GM19035 (cell line): Measurements from ENCODE around the gene RASA3.
"Not testable (repeated sequence)": the region's sequence is repeated elsewhere in the genome, so short reads cannot be mapped to it uniquely, and the experiment has no call there.

Experiments used
- ATAC-seq: cut with Tn5 transposase; IDR thresholded peaks from one replicate; pipeline ENCODE4 v1.9.1; 2021; ENCODE audit not compliant: unreplicated experiment

Gene RASA3

DNA sequence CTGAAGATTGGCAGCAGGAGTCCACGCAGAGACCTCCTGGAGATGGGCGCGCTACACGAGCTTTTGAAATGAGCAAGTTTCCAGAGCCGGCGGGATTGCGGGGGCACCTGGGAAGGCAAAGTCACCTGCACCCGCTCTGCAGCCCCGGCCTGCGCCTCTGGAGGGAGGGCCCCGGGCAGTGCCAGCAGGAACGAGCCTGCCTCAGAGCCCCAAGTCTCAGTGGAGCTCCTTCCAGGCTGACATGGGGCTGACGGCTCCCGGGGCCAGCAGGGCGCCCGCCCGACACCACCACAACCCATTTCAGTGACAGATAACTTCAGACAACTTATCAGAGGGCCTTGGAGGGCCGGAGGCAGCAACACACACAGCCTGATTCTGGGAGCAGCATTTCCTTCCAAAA is 45.0 kb downstream of the RASA3 start:
- no peak for ATAC-seq

DNA sequence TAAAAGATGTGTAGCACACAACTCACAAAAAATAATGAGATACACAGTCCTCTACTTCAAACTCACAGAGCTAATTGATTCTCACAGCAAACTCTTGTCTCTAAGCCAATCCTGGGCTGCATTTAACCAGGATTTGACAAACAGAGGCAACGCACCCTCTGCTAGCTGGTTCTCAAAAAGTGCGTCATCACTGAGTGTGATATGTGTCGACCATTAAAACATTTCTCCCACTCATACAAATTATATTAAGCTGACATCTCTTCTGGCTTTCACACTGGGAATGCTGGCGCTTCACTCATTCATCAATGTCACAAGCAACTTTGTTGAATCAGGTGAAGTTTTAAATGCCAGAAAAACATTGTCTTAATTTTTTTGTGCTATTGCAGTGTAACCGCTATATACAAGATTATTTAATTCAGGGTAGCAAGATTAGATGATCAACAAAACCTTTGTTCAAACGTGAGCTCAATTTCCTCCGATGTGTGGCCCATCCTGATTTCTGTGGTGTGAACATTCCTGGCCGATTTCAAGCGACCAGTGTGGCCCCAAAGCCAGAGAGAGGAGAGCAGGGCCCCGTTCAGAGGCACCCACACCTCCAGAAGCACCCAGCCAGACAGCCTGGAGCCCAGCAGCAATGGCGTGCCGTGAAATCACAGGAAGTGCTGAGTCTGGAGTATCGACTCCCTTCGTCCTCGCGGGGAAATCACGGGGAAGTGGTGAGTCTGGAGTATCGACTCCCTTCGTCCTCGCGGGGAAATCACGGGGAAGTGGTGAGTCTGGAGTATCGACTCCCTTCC is 49.4 kb downstream of the RASA3 start:
- ATAC-seq: no peak

DNA sequence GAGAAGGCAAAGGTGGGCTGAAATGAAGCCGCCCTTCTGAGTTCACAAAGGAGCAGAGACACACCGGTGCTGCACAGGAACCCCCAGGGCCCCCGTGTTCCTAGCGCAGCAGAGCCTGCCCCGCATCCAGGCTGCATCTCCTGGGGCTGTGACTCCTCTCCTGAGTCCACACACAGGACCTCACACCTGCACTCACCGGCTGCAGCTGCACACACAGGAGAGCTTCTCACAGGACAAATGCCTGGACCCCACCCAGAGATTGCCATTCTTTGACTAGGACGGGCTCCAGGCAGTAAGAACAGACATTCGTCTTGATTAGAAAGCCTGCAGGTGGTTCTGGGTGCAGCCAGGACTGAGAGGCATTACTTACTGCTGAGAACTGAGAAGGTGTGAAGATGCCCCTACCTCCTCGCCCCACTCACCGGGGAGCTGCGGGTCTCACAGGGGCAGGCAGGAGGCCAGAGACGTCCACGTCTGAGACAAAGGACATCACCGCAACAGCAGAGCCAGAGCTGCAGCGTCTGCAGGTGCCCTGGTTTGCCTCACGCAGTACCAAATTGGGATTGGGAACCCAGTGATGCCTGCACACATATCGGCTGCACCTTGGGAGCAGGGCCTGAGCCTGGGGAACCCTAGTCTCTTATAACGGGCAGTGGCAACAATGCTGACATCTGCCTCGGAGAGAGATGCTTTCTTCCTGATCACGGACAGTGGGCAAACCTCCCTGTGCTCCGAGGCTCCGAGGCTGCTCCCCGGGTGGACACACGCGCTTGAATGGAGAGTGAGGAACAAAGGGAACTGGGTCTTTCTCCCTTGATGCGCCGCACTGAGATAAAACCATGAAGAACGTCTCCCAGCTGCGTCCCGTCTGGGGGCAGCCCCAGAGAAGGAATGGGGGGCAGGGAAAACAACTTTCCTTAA is 50.4 kb downstream of the RASA3 start:
- no peak for ATAC-seq

DNA sequence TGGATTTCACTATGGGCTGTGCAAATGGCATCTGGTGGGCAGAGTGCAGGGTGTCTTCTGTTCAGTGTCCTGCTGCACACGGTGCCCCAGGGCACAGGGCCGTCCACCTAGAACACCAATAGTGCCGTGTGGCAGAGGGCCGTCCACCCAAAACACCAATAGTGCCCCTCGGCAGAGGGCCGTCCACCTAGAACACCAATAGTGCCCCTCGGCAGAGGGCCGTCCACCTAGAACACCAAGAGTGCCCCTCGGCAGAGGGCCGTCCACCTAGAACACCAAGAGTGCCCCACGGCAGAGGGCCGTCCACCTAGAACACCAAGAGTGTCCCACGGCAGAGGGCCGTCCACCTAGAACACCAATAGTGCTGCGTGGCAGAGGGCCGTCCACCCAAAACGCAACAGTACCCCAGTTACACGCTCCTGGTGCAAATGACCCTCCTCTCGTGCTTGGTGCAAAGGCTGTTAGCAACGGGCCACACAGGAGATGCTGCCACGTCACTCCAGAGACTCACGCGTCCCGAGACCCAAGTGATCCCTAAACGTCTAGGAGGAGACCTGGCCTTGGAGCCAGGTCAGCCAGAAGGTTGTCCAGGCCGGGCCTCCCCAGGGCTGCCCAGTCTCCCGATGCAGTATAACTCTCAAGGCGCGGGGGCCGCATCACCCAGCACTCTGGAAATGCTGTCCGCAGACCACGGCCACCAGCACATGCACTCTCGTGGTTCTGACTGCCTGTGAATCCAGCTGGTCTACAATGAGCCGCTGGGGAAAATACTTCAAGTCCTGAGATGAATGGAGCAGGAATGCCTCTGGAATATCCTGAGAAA is 51.5 kb downstream of the RASA3 start:
- ATAC-seq: no peak

DNA sequence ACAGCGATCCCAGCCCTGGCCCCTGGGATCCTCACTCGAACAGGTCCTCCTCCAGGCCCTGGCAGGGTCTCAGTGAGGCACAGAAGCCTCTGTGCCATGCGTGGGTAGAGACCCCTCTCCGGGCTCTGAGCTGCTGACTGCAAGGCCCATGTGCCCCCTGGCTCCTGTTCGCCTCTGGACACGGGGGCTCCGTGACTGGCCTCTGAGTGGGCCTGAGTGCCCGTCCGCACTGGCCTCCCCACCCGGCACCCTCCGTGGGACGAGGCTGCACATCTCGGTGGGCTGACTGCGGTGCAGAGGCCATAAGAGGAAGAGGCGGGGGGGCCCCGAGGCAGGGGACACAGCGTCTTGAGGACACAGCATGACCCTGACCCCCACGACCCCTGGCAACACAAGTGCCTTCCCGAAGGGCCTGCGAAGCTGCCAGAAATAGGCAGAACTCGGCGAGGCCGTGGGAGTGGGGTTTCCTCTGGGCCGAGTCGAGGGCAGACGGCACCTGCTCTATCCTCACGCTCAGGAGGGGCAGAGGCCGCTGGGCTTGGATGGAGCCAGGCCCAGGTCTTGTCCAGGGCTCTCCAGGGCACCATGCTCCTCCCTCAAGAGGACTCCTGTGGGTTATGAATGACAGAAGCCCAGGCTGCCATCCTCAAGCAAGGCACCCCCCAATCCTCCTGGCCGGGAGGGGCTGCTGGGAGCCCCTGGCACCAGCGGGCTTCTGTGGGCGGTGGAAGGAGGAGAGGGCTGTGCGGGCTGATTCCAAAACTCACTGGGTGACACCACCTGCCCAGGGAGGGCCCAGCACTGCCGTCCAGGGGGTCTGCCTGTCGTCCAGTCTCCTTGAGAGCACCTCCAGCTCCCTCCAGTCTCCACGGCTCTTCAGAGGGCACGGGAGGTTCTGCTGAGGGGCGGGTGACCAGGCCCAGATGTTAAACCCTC is 52.6 kb downstream of the RASA3 start:
- no peak for ATAC-seq

DNA sequence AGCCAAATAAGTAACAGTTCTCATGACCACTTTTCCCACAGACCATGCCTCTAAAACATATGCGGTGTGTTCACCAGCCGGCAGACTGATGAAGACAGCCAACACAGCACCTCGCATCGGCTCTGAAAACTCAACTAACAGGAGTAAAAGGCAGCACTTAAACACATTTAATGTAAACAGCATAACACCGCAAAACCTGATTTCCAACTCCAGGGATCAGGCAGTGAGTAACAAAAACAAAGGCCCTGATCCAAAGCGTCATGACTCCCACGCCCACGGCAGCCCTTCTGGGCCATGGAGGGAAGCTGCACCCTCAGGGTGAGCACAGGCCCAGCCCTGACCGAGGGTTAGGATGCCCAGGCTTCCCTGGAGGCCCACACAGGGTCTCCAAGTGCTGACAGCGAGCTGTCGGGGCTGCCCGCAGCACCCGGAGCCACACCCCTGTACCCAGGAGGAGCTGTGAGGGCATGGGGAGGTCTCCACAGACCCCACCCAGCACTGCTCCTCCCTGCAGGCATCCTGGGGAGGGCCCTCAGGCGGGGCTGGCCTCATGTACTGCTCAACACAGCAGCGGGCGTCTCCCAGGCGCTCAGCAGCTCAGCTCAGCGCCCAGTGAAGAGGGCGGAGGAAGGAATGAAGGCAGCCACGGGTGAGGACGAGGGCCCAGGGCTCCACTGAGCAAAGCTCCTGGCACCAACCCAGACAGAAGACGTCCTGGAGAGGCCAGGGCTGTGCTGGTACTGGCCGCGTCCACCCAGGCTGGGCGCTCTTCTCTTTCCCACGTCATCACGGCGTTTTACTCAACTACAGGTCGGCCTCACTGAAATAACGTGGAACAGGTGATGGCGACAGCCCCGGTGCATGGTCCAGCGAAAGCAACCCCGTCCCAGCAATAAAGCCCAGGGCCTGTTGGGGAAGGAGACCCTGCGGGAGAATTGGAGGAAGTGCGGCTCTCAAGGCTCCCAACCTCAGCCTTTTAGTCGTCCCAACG is 53.7 kb downstream of the RASA3 start:
- no peak for ATAC-seq

DNA sequence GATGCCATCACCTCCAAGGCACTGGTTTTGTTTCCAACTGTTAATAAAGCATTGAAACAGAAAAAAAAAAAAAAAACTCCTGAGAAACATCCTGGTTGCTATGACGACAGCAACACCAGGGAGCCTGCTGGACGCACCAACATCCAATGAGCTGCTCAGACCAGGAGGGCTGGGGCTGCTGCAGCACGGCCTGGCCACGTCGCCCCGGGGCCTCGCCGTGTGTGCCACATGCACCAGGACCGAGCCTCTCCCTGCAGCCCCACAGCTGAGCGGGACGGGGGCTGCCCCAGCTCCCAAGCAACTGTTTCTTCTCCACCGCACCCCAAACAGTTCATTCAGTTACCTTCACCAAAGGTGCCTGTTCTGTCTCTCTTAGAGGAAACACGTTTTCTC is 54.5 kb downstream of the RASA3 start:
- ATAC-seq: no peak

DNA sequence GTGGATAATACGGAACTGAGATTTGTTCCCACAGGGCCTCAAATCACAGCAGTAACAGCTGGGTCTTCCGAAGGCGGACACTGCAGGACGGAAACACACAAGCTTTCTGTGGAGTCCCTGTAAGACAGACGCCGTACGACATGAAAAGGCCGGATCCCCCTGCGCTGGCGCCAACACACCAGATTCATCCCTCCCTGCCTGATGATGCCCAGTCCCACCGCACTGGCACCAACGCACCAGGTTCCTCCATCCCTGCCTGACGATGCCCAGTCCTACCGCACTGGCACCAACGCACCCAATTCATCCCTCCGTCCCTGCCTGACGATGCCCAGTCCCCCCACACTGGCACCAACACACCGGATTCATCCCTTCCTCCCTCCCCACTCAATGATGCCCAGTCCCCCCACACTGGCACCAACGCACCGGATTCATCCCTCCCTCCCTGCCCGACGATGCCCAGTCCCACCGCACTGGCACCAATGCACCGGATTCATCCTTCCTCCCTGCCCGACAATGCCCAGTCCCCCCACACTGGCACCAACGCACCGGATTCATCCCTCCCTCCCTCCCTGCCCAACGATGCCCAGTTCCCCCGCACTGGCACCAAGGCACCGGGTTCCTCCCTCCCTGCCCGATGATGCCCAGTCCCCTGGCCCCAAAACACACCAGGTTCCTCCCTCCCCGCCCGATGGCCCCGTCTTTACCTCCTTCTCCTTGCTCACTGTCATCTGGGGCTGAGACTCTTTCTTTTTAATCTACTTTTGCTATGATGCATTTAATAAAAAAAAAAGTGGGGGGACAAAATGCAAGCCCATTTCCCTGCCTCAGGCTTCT is 55.1 kb downstream of the RASA3 start:
- ATAC-seq: no peak

DNA sequence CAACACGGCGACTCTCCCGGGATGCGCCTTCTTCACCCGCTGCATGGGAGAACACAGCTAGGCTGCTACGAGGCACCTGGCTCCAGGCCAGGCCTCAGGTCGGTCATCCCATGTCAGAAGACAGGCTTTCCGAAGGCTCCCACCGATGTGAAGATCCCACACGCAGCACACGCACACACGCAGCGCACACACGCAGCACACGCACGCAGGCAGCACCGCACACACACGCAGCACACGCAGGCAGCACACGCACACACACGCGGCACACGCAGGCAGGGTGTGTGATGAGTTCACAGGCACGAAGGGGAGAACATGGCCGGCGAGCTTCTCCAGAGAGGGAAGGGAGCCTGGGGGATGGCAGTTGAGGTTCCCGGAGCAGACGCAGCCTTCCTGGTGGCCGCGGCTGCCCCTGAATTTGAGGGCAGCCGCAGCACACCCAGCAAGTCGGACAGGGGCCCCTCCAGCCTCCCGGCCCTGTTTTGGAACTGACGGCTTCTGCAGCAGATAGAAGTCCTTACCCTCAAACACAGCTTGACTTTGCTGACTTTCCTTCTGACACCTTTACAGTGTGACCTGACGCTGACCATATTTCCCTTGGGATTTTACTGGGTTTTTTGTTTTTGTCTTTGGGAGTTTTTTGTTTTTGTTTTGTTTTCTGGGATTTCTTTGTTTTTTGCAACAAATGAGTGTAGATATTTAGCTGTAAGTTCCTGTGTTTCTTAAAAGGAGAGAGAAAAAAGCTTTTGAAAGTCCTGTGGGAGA is 55.9 kb downstream of the RASA3 start:
- ATAC-seq: no peak

DNA sequence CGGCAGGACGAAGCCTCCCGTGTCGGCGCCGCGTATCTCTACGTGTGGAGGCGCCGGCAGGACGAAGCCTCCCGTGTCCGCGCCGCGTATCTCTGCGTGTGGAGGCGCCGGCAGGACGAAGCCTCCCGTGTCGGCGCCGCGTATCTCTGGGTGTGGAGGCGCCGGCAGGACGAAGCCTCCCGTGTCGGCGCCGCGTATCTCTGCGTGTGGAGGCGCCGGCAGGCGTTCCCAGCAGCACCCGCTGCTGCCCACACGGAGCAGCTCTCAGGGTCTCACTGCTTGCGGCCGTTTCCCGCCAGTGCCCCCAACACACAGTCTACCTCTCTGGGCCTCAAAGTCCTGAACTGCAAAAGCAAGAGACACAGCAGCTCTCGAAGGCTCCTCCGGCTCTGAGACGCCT is 56.6 kb downstream of the RASA3 start:
- ATAC-seq: not testable (repeated sequence)

DNA sequence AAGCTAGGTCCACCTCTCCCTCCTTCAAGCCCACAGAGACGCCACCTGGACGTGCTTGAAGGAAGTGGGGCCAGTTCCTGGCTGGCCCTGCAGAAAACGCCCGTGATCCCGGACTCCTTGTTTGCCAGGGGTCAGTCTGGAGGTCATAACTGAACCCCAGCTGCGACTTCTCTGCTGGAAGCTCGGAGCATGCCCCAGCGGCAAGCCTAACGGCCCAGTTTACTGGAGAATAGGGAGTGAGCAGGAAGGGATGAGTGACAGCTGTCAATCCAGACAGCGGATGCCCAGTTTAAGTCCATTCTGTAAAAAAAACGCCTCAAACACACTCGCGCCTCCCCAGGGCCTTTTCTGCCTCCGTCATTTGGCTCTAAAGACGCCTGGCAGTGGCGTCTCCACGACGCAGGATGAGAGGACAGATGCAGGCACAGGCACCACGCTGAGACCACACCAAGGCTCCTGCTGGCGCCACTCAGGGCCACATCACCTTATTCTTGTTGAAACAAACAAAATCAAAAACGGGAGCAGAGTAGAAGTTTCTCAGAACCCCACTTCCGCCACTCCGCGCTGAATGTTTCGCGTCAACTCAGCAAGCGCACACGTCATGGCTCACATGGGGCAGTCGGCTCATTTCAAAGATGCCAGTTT is 57.6 kb downstream of the RASA3 start:
- no peak for ATAC-seq

DNA sequence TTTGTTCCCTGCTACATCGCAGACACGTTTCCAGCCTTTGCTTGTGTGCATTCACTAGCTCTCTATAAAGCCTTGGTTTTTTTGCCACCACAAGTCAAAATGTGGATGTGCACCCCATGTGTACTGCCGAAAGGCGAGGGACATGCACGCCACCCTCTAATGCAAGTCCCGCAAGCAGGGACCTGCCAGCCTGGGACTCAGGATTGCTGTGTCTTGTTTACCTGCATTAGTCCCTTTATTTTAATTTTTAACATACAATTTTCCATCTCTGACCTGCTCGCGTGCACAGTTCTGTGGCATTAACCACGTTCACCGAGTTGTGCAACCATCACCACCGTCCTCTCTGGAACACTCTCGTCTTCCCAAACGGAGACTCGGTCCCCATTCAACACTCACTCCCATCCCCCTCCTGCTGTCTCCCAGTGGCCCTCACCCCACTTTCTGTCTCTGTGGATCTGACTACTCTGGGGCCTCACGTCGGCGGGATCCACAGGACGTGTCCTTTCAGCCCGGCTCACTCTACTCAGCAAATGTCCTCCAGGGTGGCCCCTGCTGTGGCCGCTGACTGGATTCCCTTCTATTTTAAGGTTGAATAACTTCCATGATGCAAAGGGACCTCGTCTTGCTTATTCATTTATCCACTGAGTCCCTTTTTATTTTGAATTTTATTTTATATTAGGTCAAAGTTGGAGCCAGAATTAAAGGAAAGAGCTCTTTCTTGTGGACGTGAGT is 58.4 kb downstream of the RASA3 start:
- no peak for ATAC-seq

DNA sequence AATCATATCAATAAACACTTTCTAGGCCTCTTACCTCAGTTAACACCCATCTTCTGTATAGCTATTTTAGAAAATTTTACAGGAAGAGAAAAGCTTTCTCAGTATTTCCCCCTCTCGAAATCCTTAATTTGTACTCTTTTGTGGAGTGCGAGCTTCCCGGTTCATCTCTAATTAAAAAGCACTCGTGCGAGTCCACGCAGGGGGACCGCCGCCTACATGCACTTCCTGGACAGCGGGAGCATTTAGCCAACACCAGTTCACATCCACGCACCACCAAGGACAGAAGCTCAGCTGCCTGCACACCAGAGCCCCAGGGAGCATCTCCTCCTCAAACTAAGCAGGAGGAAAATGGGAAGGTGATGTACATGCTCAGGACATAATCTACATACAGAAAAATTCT is 60.0 kb downstream of the RASA3 start:
- no peak for ATAC-seq

DNA sequence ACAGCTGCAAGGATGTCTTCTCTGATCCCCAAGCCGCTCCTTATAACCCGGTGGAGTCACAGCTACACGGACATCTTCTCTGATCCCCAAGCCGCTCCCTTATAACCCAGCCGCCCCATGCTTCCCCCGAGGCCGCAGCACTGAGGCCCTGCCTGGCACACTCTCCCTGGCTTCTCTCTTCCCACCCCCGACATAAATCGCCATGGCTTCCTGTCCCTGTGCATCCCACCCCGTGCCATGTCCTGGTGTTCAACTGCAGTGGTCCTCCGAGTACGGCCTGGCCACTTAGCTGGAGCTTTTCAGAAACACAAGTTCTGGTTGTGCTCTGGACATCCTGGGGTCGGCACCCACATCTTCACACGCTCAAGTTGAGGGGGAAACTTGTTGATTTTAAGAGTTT is 60.4 kb downstream of the RASA3 start:
- ATAC-seq: no peak

DNA sequence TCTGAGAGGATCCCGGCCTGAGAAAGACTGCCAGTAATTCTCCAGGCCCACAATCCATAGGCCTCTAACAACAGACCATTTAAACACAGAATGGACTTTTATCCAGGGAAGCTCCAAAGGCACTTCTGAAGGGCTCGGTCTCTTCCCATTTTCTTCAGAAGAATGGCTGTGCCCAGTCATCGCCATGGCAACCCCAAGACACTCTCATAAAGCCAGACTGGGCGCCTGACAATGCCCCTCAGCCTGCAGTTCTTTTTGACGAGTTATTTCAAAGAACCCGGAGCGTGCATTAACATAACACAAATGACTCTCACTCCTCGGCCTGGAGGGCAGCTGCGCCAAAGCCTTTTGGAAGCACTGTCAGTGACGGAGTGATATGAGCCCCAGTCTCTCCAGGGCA is 61.0 kb downstream of the RASA3 start:
- ATAC-seq: no peak

DNA sequence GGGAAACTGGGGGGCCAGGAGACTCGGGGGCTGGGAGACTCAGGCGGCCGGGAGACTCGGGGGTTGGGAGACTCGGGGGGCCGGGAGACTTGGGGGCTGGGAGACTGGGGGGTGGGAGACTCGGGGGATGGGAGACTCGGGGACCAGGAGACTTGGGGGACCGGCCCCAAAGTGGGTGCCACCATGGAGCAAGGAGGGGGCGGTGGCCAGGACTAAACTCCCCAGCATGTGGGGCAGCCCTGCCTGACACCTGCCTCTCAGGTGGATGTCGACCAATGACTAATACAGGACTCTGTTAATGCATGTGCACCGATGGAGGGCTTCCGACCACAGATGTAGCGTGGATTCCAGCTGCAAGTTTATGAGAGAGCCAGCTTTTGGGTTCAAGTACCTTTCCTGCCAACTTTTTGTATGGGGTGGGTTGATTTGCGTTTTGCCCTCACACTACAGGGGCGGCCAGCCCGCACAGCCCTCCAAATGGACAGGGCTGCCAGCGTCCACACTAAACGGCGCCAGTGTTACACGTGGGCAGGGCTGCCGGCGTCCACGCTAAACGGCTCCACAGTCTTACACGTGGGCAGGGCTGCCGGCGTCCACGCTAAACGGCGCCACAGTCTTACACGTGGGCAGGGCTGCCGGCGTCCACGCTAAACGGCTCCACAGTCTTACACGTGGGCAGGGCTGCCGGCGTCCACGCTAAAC is 62.2 kb downstream of the RASA3 start:
- no peak for ATAC-seq
